ENCODE results near the gene ATRN.
"Not testable (repeated sequence)": the region's sequence is repeated elsewhere in the genome, so short reads cannot be mapped to it uniquely, and the experiment has no call there.

The ATRN gene

GRCh38 chr20:3595541-3595940 is 124.7 kb downstream of the ATRN start:
- WGBS = 98% methylated on average over 3 of the region's 4 CpGs
- Histone ChIP-seq H3K79me1 (replicated peaks; ENCODE audit: low read length, poor library complexity, severe bottlenecking) (no peaks in the 10 kb centered on the region), H3K4ac (ENCODE audit: low read depth in 1 of 2, low read length in 2 of 2) (no peak overlapping the region), H2BK15ac (ENCODE audit: low read depth, poor library complexity, severe bottlenecking) (no peak overlapping the region), H3K4me3 (ENCODE audit: insufficient read depth in 1 of 2, low read depth in 1 of 2, low read length in 2 of 2) (no peak overlapping the region), H2AFZ (ENCODE audit: low read depth, low read length) (no peak overlapping the region), H2BK12ac (ENCODE audit: low read length in 2 of 2) (no peak overlapping the region), H3K9me3 (ENCODE audit: control insufficient read depth, low read length) (no peaks in the 10 kb centered on the region), H4K91ac (ENCODE audit: low read length) (no peak overlapping the region), H2BK5ac (ENCODE audit: low read depth, low read length, poor library complexity, severe bottlenecking) (no peak overlapping the region), H3K14ac (ENCODE audit: low read length in 2 of 2) (no peak overlapping the region), H3K27me3 (ENCODE audit: control insufficient read depth in 1 of 2, insufficient read depth in 1 of 2, low read length in 2 of 2) (no peaks in the 10 kb centered on the region), H3K27ac (ENCODE audit: low read length, poor library complexity, severe bottlenecking) (no peak overlapping the region), H3K23ac (ENCODE audit: low read length in 2 of 2) (no peak overlapping the region), H4K8ac (ENCODE audit: low read length) (no peak overlapping the region), H3K36me3 (ENCODE audit: control insufficient read depth in 1 of 2, insufficient read depth in 2 of 2, low read depth in 1 of 2, low read length in 2 of 2) (peaks cover 22 to 87% of the 10 kb centered on the region in 2 experiments), H3K4me1 (ENCODE audit: control insufficient read depth, insufficient read depth, low read depth, low read length) (no peaks in the 10 kb centered on the region), H3K9ac (ENCODE audit: low read length) (no peak overlapping the region), H2BK120ac (ENCODE audit: low read depth, low read length) (no peak overlapping the region), H3K4me2 (ENCODE audit: low read length, poor library complexity, severe bottlenecking) (no peak overlapping the region), H3K18ac (ENCODE audit: low read depth in 1 of 2, low read length in 2 of 2) (no peak overlapping the region), H2AK5ac (ENCODE audit: low read length, severe bottlenecking) (no peak overlapping the region)
- no peak for DNase-seq

- peaks cover 2% of the 10 kb centered on the region for H3K4me1 ChIP-seq (ENCODE audit: control insufficient read depth, insufficient read depth, low read depth, low read length)
- no peak for DNase-seq
Observed at GRCh38 chr20:3603108-3603507, 132.3 kb downstream of the ATRN start.

GRCh38 chr20:3605386-3605886 is 134.6 kb downstream of the ATRN start:
- H4K8ac ChIP-seq (ENCODE audit: low read length); H2BK15ac ChIP-seq (ENCODE audit: low read depth, poor library complexity, severe bottlenecking); H3K23ac ChIP-seq (ENCODE audit: low read length in 2 of 2); H3K27me3 ChIP-seq (ENCODE audit: control insufficient read depth in 1 of 2, insufficient read depth in 1 of 2, low read length in 2 of 2); H3K4me1 ChIP-seq (ENCODE audit: control insufficient read depth, insufficient read depth, low read depth, low read length); H3K18ac ChIP-seq (ENCODE audit: low read depth in 1 of 2, low read length in 2 of 2); H2BK5ac ChIP-seq (ENCODE audit: low read depth, low read length, poor library complexity, severe bottlenecking); H2BK120ac ChIP-seq (ENCODE audit: low read depth, low read length); H3K4ac ChIP-seq (ENCODE audit: low read depth in 1 of 2, low read length in 2 of 2); H3K27ac ChIP-seq (ENCODE audit: low read length, poor library complexity, severe bottlenecking); H3K14ac ChIP-seq (ENCODE audit: low read length in 2 of 2); H4K91ac ChIP-seq (ENCODE audit: low read length); H3K4me2 ChIP-seq (ENCODE audit: low read length, poor library complexity, severe bottlenecking); H2AK5ac ChIP-seq (ENCODE audit: low read length, severe bottlenecking); H3K4me3 ChIP-seq (ENCODE audit: insufficient read depth in 1 of 2, low read depth in 1 of 2, low read length in 2 of 2); H3K9me3 ChIP-seq (ENCODE audit: control insufficient read depth, low read length); H3K79me1 ChIP-seq (replicated peaks; ENCODE audit: low read length, poor library complexity, severe bottlenecking); H3K9ac ChIP-seq (ENCODE audit: low read length); H2AFZ ChIP-seq (ENCODE audit: low read depth, low read length); DNase-seq; H2BK12ac ChIP-seq (ENCODE audit: low read length in 2 of 2): not testable (repeated sequence)
- H3K36me3 ChIP-seq (ENCODE audit: control insufficient read depth in 1 of 2, insufficient read depth in 2 of 2, low read depth in 1 of 2, low read length in 2 of 2) = peaks cover 6 to 51% of the 10 kb centered on the region in 2 experiments
- WGBS = over 99% methylated on average over 4 of the region's 4 CpGs

More at GRCh38 chr20:3603108-3603507, 132.3 kb downstream of the ATRN start:
- Histone ChIP-seq H2AK5ac (ENCODE audit: low read length, severe bottlenecking) (no peak overlapping the region), H3K9ac (ENCODE audit: low read length) (no peak overlapping the region), H3K14ac (ENCODE audit: low read length in 2 of 2) (no peak overlapping the region), H2BK120ac (ENCODE audit: low read depth, low read length) (no peak overlapping the region), H3K27ac (ENCODE audit: low read length, poor library complexity, severe bottlenecking) (no peak overlapping the region), H2BK5ac (ENCODE audit: low read depth, low read length, poor library complexity, severe bottlenecking) (no peak overlapping the region), H3K4me3 (ENCODE audit: insufficient read depth in 1 of 2, low read depth in 1 of 2, low read length in 2 of 2) (no peak overlapping the region), H3K36me3 (ENCODE audit: control insufficient read depth in 1 of 2, insufficient read depth in 2 of 2, low read depth in 1 of 2, low read length in 2 of 2) (peaks cover 9 to 68% of the 10 kb centered on the region in 2 experiments), H3K27me3 (ENCODE audit: control insufficient read depth in 1 of 2, insufficient read depth in 1 of 2, low read length in 2 of 2) (no peaks in the 10 kb centered on the region), H4K91ac (ENCODE audit: low read length) (no peak overlapping the region), H4K8ac (ENCODE audit: low read length) (no peak overlapping the region), H3K9me3 (ENCODE audit: control insufficient read depth, low read length) (no peaks in the 10 kb centered on the region), H2AFZ (ENCODE audit: low read depth, low read length) (no peak overlapping the region), H2BK12ac (ENCODE audit: low read length in 2 of 2) (no peak overlapping the region), H2BK15ac (ENCODE audit: low read depth, poor library complexity, severe bottlenecking) (no peak overlapping the region), H3K79me1 (replicated peaks; ENCODE audit: low read length, poor library complexity, severe bottlenecking) (no peaks in the 10 kb centered on the region), H3K18ac (ENCODE audit: low read depth in 1 of 2, low read length in 2 of 2) (no peak overlapping the region), H3K4ac (ENCODE audit: low read depth in 1 of 2, low read length in 2 of 2) (no peak overlapping the region), H3K4me2 (ENCODE audit: low read length, poor library complexity, severe bottlenecking) (no peak overlapping the region), H3K23ac (ENCODE audit: low read length in 2 of 2) (no peak overlapping the region)
- WGBS = 97% methylated on average over 2 of the region's 2 CpGs

- no peak overlapping the region for H3K9ac ChIP-seq (ENCODE audit: low read length)
- H3K14ac ChIP-seq (ENCODE audit: low read length in 2 of 2) = no peak overlapping the region
- H3K23ac ChIP-seq (ENCODE audit: low read length in 2 of 2) = no peak overlapping the region
- peak; percentile 32 for DNase-seq
- H3K9me3 ChIP-seq (ENCODE audit: control insufficient read depth, low read length) = no peaks in the 10 kb centered on the region
- H4K8ac ChIP-seq (ENCODE audit: low read length) = no peak overlapping the region
- H2BK15ac ChIP-seq (ENCODE audit: low read depth, poor library complexity, severe bottlenecking) = no peak overlapping the region
- H4K91ac ChIP-seq (ENCODE audit: low read length) = no peak overlapping the region
- H3K36me3 ChIP-seq (ENCODE audit: control insufficient read depth in 1 of 2, insufficient read depth in 2 of 2, low read depth in 1 of 2, low read length in 2 of 2) = peaks cover 6 to 46% of the 10 kb centered on the region in 2 experiments
- H2BK5ac ChIP-seq (ENCODE audit: low read depth, low read length, poor library complexity, severe bottlenecking) = no peak overlapping the region
- no peak overlapping the region for H2AFZ ChIP-seq (ENCODE audit: low read depth, low read length)
- H3K27ac ChIP-seq (ENCODE audit: low read length, poor library complexity, severe bottlenecking) = no peak overlapping the region
- peaks cover 1% of the 10 kb centered on the region for H3K79me1 ChIP-seq (replicated peaks; ENCODE audit: low read length, poor library complexity, severe bottlenecking)
- no peak overlapping the region for H3K18ac ChIP-seq (ENCODE audit: low read depth in 1 of 2, low read length in 2 of 2)
- no peak overlapping the region for H2BK12ac ChIP-seq (ENCODE audit: low read length in 2 of 2)
- no peak overlapping the region for H2AK5ac ChIP-seq (ENCODE audit: low read length, severe bottlenecking)
- peaks cover 2% of the 10 kb centered on the region for H3K4me1 ChIP-seq (ENCODE audit: control insufficient read depth, insufficient read depth, low read depth, low read length)
- no peak overlapping the region for H3K4me3 ChIP-seq (ENCODE audit: insufficient read depth in 1 of 2, low read depth in 1 of 2, low read length in 2 of 2)
- 75% methylated on average over 3 of the region's 3 CpGs for WGBS
- H3K27me3 ChIP-seq (ENCODE audit: control insufficient read depth in 1 of 2, insufficient read depth in 1 of 2, low read length in 2 of 2) = no peaks in the 10 kb centered on the region
- no peak overlapping the region for H2BK120ac ChIP-seq (ENCODE audit: low read depth, low read length)
- no peak overlapping the region for H3K4ac ChIP-seq (ENCODE audit: low read depth in 1 of 2, low read length in 2 of 2)
- H3K4me2 ChIP-seq (ENCODE audit: low read length, poor library complexity, severe bottlenecking) = no peak overlapping the region
Observed at GRCh38 chr20:3606021-3606420, 135.2 kb downstream of the ATRN start.

Measured in mesenchymal stem cell (in vitro differentiated cells and primary cell).